Measurements from ENCODE around the gene FBXO39. TPM values are rescaled to one million over a fixed set of nuclear protein-coding genes. Genes with fewer than 3 reads are reported as not detected.
A peak's percentile ranks its signal among the peaks of the same experiment; 100 is the strongest.

Gene FBXO39
- total RNA-seq, 1 experiment from 2014 or later, result not detected

- POLR2A ChIA-PET (ENCODE audit: low non-redundant PET), result no interaction called here
- Histone ChIP-seq H3K36me3 (ENCODE audit: insufficient read depth, low read length, poor library complexity, severe bottlenecking) (no peaks in the 10 kb centered on the region), H3K4me3 (ENCODE audit: low read depth, low read length, poor library complexity, severe bottlenecking) (no peak overlapping the region), H3K27ac (ENCODE audit: low read depth, low read length, poor library complexity, severe bottlenecking) (no peak overlapping the region), H3K4me1 (ENCODE audit: insufficient read depth, low read length, poor library complexity, severe bottlenecking) (no peaks in the 10 kb centered on the region), H3K27me3 (replicated peaks; ENCODE audit: insufficient read depth, low read depth, low read length, poor library complexity) (peaks cover 82% of the 10 kb centered on the region), H3K9me3 (ENCODE audit: low read depth, low read length, poor library complexity, severe bottlenecking) (no peaks in the 10 kb centered on the region)
- intact Hi-C loops (cut with micrococcal nuclease; ENCODE audit: unreplicated experiment), result no loop called here
- TF ChIP-seq EZH2 (IDR thresholded peaks at IDR 0.05; ENCODE audit: borderline replicate concordance, low read depth, low read length, poor library complexity, severe bottlenecking), result no peak
- no TSS peak for BruUV-seq (replicated peaks)
- DNase-seq (ENCODE audit: low spot score), result no peak
- CTCF ChIA-PET, result no interaction called here
These were observed 4.9 kb downstream of the FBXO39 start for GRCh38 chr17:6780886-6781285.

- POLR2A ChIA-PET (ENCODE audit: low non-redundant PET), result no interaction called here
- no peak overlapping the region for H3K4me3 ChIP-seq (ENCODE audit: low read depth, low read length, poor library complexity, severe bottlenecking)
- no peak for DNase-seq (ENCODE audit: low spot score)
- no peaks in the 10 kb centered on the region for H3K4me1 ChIP-seq (ENCODE audit: insufficient read depth, low read length, poor library complexity, severe bottlenecking)
- H3K27ac ChIP-seq (ENCODE audit: low read depth, low read length, poor library complexity, severe bottlenecking), result no peak overlapping the region
- peaks cover 84% of the 10 kb centered on the region for H3K27me3 ChIP-seq (replicated peaks; ENCODE audit: insufficient read depth, low read depth, low read length, poor library complexity)
- H3K36me3 ChIP-seq (ENCODE audit: insufficient read depth, low read length, poor library complexity, severe bottlenecking), result no peaks in the 10 kb centered on the region
- H3K9me3 ChIP-seq (ENCODE audit: low read depth, low read length, poor library complexity, severe bottlenecking), result no peaks in the 10 kb centered on the region
- no peak for TF ChIP-seq EZH2 (IDR thresholded peaks at IDR 0.05; ENCODE audit: borderline replicate concordance, low read depth, low read length, poor library complexity, severe bottlenecking)
- no peak for TF ChIP-seq CTCF (conservative IDR thresholded peaks at IDR 0.05; ENCODE audit: low read depth, low read length)
- intact Hi-C loops (cut with micrococcal nuclease; ENCODE audit: unreplicated experiment), result no loop called here
- BruUV-seq (replicated peaks), result no TSS peak
- CTCF ChIA-PET, result no interaction called here
These were observed 6.2 kb downstream of the FBXO39 start for GRCh38 chr17:6782244-6782643.

DNA sequence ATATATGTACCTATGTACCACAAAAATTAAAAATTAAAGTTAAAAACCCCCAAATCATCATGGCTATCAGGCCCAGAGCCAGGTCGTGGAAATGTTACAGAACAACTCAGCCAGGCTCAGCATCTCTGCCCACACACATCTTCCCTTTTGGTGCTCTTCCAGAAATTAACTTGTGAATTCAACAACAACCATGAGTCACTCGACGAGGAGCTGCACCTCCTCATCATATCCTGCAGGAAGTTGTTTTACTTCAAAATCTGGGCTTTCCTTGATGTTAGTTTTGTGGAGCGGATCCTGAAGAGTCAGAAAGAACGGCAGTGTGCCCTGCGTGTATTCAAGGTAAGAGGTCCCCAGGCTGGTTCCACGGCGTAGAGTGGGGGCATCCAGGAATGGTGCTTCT lies 10.6 kb downstream of the FBXO39 start:
- POLR2A ChIA-PET (ENCODE audit: low non-redundant PET), result no interaction called here
- no TSS peak for BruUV-seq (replicated peaks)
- H3K36me3 ChIP-seq (ENCODE audit: insufficient read depth, low read length, poor library complexity, severe bottlenecking), result no peaks in the 10 kb centered on the region
- TF ChIP-seq EZH2 (IDR thresholded peaks at IDR 0.05; ENCODE audit: borderline replicate concordance, low read depth, low read length, poor library complexity, severe bottlenecking) (no peak), CTCF (conservative IDR thresholded peaks at IDR 0.05; ENCODE audit: low read depth, low read length) (no peak)
- no peaks in the 10 kb centered on the region for H3K9me3 ChIP-seq (ENCODE audit: low read depth, low read length, poor library complexity, severe bottlenecking)
- intact Hi-C loops (cut with micrococcal nuclease; ENCODE audit: unreplicated experiment), result no loop called here
- peaks cover 80% of the 10 kb centered on the region for H3K27me3 ChIP-seq (replicated peaks; ENCODE audit: insufficient read depth, low read depth, low read length, poor library complexity)
- DNase-seq (ENCODE audit: low spot score), result peak; percentile 16
- no peaks in the 10 kb centered on the region for H3K4me1 ChIP-seq (ENCODE audit: insufficient read depth, low read length, poor library complexity, severe bottlenecking)
- CTCF ChIA-PET, result interaction anchor here (0.7 kb wide), 1 partner anchor 127 kb away, joined by 3 read pairs; no protein-coding TSS in a partner anchor
- H3K27ac ChIP-seq (ENCODE audit: low read depth, low read length, poor library complexity, severe bottlenecking), result no peak overlapping the region
- H3K4me3 ChIP-seq (ENCODE audit: low read depth, low read length, poor library complexity, severe bottlenecking), result no peak overlapping the region

DNA sequence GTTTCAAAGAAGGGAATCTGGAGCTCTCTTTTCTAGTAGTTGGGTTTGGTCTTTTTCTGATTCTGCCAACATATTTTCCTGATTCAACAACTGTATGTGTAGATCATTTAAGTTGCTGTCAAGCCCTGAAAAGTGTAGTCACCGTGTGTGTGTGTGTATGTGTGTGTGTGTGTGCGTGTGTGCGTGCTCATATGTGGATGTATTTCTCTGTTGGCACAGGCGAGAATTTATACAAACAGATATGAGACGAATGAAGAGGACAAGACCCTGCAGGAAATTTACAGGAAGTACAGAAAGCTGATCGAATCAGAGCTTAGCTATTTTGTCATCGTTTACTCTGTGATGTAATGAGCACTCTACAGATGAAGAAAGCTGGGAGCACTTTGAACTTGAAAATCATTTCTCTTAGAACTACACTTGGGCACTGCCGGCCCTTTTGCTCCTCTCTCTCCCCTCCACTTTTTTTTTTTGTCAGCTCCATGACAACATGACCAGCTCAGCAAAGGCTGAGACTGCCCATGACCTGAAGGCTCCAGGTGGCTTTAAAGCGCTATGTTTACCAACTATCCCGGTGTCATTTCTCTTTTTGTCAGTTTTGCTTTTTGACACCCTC lies 11.2 kb downstream of the FBXO39 start:
- POLR2A ChIA-PET (ENCODE audit: low non-redundant PET), result interaction anchor here (0.6 to 0.7 kb wide), 2 partner anchors 156 to 1027 kb away, joined by 6 to 8 read pairs; no protein-coding TSS in a partner anchor
- peaks cover 76% of the 10 kb centered on the region for H3K27me3 ChIP-seq (replicated peaks; ENCODE audit: insufficient read depth, low read depth, low read length, poor library complexity)
- no peak for TF ChIP-seq EZH2 (IDR thresholded peaks at IDR 0.05; ENCODE audit: borderline replicate concordance, low read depth, low read length, poor library complexity, severe bottlenecking)
- no TSS peak for BruUV-seq (replicated peaks)
- DNase-seq (ENCODE audit: low spot score), result no peak
- H3K4me3 ChIP-seq (ENCODE audit: low read depth, low read length, poor library complexity, severe bottlenecking), result no peak overlapping the region
- H3K27ac ChIP-seq (ENCODE audit: low read depth, low read length, poor library complexity, severe bottlenecking), result no peak overlapping the region
- intact Hi-C loops (cut with micrococcal nuclease; ENCODE audit: unreplicated experiment), result no loop called here
- H3K4me1 ChIP-seq (ENCODE audit: insufficient read depth, low read length, poor library complexity, severe bottlenecking), result no peaks in the 10 kb centered on the region
- no peaks in the 10 kb centered on the region for H3K36me3 ChIP-seq (ENCODE audit: insufficient read depth, low read length, poor library complexity, severe bottlenecking)
- CTCF ChIA-PET, result interaction anchor here (0.7 kb wide), 1 partner anchor 127 kb away, joined by 3 read pairs; no protein-coding TSS in a partner anchor
- no peaks in the 10 kb centered on the region for H3K9me3 ChIP-seq (ENCODE audit: low read depth, low read length, poor library complexity, severe bottlenecking)
